ENCODE results near the gene IL34. TPM values are rescaled to one million over a fixed set of nuclear protein-coding genes. Genes with fewer than 3 reads are reported as not detected.
A peak's percentile ranks its signal among the peaks of the same experiment; 100 is the strongest.
"Not testable (repeated sequence)": the region's sequence is repeated elsewhere in the genome, so short reads cannot be mapped to it uniquely, and the experiment has no call there.

The IL34 gene
- total RNA-seq, 6 experiments from 2014 or later = 0.09 TPM; not detected in 4

- H3K36me3 Mint-ChIP-seq (ENCODE audit: low read depth) = peaks cover 32% of the 10 kb centered on the region
- peaks cover 19% of the 10 kb centered on the region for H3K27me3 Mint-ChIP-seq (ENCODE audit: insufficient read depth)
- no peak overlapping the region for H3K4me3 Mint-ChIP-seq
- H3K4me1 Mint-ChIP-seq (ENCODE audit: low read depth) = no peaks in the 10 kb centered on the region; the same call in 1 of the 2 replicates
- no peak overlapping the region for H3K27ac Mint-ChIP-seq
- DNase-seq = no peak
- no peaks in the 10 kb centered on the region for H3K9me3 Mint-ChIP-seq
- no peak for TF ChIP-seq CTCF (IDR thresholded peaks at IDR 0.05)
Measured at GRCh38 chr16:70664325-70665112, 18.2 kb downstream of the IL34 start.

GRCh38 chr16:70665113-70665694, 18.8 kb downstream of the IL34 start:
- Mint-ChIP-seq H3K27ac (no peak overlapping the region), H3K27me3 (ENCODE audit: insufficient read depth) (peaks cover 17% of the 10 kb centered on the region), H3K36me3 (ENCODE audit: low read depth) (peaks cover 34% of the 10 kb centered on the region), H3K9me3 (no peaks in the 10 kb centered on the region), H3K4me3 (no peak overlapping the region), H3K4me1 (ENCODE audit: low read depth) (no peaks in the 10 kb centered on the region; the same call in 1 of the 2 replicates)
- no peak for DNase-seq
- no peak for TF ChIP-seq CTCF (IDR thresholded peaks at IDR 0.05)

GRCh38 chr16:70665806-70666735, 19.7 kb downstream of the IL34 start:
- no peak for DNase-seq
- Mint-ChIP-seq H3K36me3 (ENCODE audit: low read depth) (peaks cover 39% of the 10 kb centered on the region), H3K27ac (peak overlapping the region; percentile 32; the same call in 1 of the 2 replicates), H3K4me3 (no peak overlapping the region), H3K27me3 (ENCODE audit: insufficient read depth) (peaks cover 13% of the 10 kb centered on the region; the same call in 1 of the 2 replicates), H3K9me3 (no peaks in the 10 kb centered on the region), H3K4me1 (ENCODE audit: low read depth) (no peaks in the 10 kb centered on the region)
- TF ChIP-seq CTCF (IDR thresholded peaks at IDR 0.05) = no peak

- Mint-ChIP-seq H3K4me1 (ENCODE audit: low read depth) (no peaks in the 10 kb centered on the region), H3K9me3 (no peaks in the 10 kb centered on the region), H3K27ac (peak overlapping the region; percentile 13; the same call in 1 of the 2 replicates), H3K36me3 (ENCODE audit: low read depth) (peaks cover 57% of the 10 kb centered on the region), H3K4me3 (no peak overlapping the region), H3K27me3 (ENCODE audit: insufficient read depth) (peaks cover 6% of the 10 kb centered on the region; the same call in 1 of the 2 replicates)
- TF ChIP-seq CTCF (IDR thresholded peaks at IDR 0.05) = no peak
- DNase-seq = no peak
Measured at GRCh38 chr16:70670175-70670574, 23.8 kb downstream of the IL34 start.

GRCh38 chr16:70670938-70671337, 24.6 kb downstream of the IL34 start:
- not testable (repeated sequence) for H3K4me1 Mint-ChIP-seq (ENCODE audit: low read depth); H3K9me3 Mint-ChIP-seq; H3K27ac Mint-ChIP-seq; DNase-seq; H3K27me3 Mint-ChIP-seq (ENCODE audit: insufficient read depth); H3K4me3 Mint-ChIP-seq
- peaks cover 53% of the 10 kb centered on the region for H3K36me3 Mint-ChIP-seq (ENCODE audit: low read depth)
